Activated CD4-positive, alpha-beta T cell treated with anti-CD3 and anti-CD28 coated beads for 4 hours (primary cell): ENCODE measurements around the gene ERAL1.
"Not testable (repeated sequence)": the region's sequence is repeated elsewhere in the genome, so short reads cannot be mapped to it uniquely, and the experiment has no call there.

Experiments used
- DNase-seq, 2 donors: peaks; one replicate each; pipeline ENCODE4 v3.0.0-alpha.2; 2020

ERAL1 gene

GRCh38 chr17:28854457-28855335 is at the start of gene ERAL1:
ERAL1 (plus strand) TSS chr17:28855016; CDS start chr17:28855035, 19 bp downstream.
- DNase-seq, result peak; percentile 78 to 80

- DNase-seq, result no peak
Measured at GRCh38 chr17:28807925-28808634, 46.7 kb upstream of the ERAL1 start.

- DNase-seq, result no peak
Measured at GRCh38 chr17:28810437-28810836, 44.4 kb upstream of the ERAL1 start.

- DNase-seq, result no peak
Measured at GRCh38 chr17:28811651-28812090, 43.1 kb upstream of the ERAL1 start.

GRCh38 chr17:28812091-28812747 is 42.6 kb upstream of the ERAL1 start:
- peak; percentile 94 for DNase-seq

- DNase-seq, result no peak
Measured at GRCh38 chr17:28812748-28813377, 42.0 kb upstream of the ERAL1 start.

- DNase-seq, result no peak
Measured at GRCh38 chr17:28816540-28816939, 38.3 kb upstream of the ERAL1 start.

- no peak for DNase-seq
Measured at GRCh38 chr17:28818819-28819221, 36.0 kb upstream of the ERAL1 start.

GRCh38 chr17:28819582-28819981 is 35.2 kb upstream of the ERAL1 start:
- no peak for DNase-seq

GRCh38 chr17:28827672-28828071 is 27.1 kb upstream of the ERAL1 start:
- DNase-seq, result no peak

- no peak for DNase-seq
Measured at GRCh38 chr17:28828294-28829040, 26.3 kb upstream of the ERAL1 start.

GRCh38 chr17:28834420-28834819 is 20.4 kb upstream of the ERAL1 start:
- DNase-seq, result no peak

GRCh38 chr17:28836541-28836940 is 18.3 kb upstream of the ERAL1 start:
- DNase-seq, result not testable (repeated sequence)

- no peak for DNase-seq
Measured at GRCh38 chr17:28839221-28839620, 15.6 kb upstream of the ERAL1 start.

GRCh38 chr17:28841901-28842281 is 12.9 kb upstream of the ERAL1 start:
- DNase-seq, result no peak

- peak; percentile 79 to 85 for DNase-seq
Measured at GRCh38 chr17:28842282-28843012, 12.4 kb upstream of the ERAL1 start, which contains the start of gene FAM222B. FAM222B (minus strand) TSS chr17:28842790; CDS start chr17:28766667, 76,123 bp downstream.

GRCh38 chr17:28843816-28844148 is 11.0 kb upstream of the ERAL1 start:
- DNase-seq, result no peak

GRCh38 chr17:28846231-28846630 is 8.6 kb upstream of the ERAL1 start:
- DNase-seq, result peak; percentile 16 to 25

GRCh38 chr17:28846699-28847098 is 8.1 kb upstream of the ERAL1 start:
- not testable (repeated sequence) for DNase-seq

GRCh38 chr17:28848667-28849066 is 6.1 kb upstream of the ERAL1 start:
- peak; percentile 47 to 52 for DNase-seq

GRCh38 chr17:28849281-28849680 is 5.5 kb upstream of the ERAL1 start:
- no peak for DNase-seq
